Measurements from ENCODE around the gene CD6. TPM values are rescaled to one million over a fixed set of nuclear protein-coding genes. Genes with fewer than 3 reads are reported as not detected.

CD6 gene
- total and polyA plus RNA-seq, 8 donors, result 0.23 to 2.3 (median 1.0) TPM

- Histone ChIP-seq H3K9me3 (no peaks in the 10 kb centered on the region), H3K4me3 (no peak overlapping the region), H3K4me1 (no peaks in the 10 kb centered on the region), H3K27ac (no peak overlapping the region), H3K36me3 (no peaks in the 10 kb centered on the region), H3K27me3 (no peaks in the 10 kb centered on the region)
- FAIRE-seq, result no peak
- DNase-seq, result no peak
- no peak for ATAC-seq
- TF ChIP-seq, protein P1, sequence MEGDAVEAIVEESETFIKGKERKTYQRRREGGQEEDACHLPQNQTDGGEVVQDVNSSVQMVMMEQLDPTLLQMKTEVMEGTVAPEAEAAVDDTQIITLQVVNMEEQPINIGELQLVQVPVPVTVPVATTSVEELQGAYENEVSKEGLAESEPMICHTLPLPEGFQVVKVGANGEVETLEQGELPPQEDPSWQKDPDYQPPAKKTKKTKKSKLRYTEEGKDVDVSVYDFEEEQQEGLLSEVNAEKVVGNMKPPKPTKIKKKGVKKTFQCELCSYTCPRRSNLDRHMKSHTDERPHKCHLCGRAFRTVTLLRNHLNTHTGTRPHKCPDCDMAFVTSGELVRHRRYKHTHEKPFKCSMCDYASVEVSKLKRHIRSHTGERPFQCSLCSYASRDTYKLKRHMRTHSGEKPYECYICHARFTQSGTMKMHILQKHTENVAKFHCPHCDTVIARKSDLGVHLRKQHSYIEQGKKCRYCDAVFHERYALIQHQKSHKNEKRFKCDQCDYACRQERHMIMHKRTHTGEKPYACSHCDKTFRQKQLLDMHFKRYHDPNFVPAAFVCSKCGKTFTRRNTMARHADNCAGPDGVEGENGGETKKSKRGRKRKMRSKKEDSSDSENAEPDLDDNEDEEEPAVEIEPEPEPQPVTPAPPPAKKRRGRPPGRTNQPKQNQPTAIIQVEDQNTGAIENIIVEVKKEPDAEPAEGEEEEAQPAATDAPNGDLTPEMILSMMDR (IDR thresholded peaks at IDR 0.05), result no peak
- intact Hi-C loops (cut with DNase I), result no loop called here
- WGBS, 2 donors, result 75 to 82% methylated on average over 6 of the region's 6 CpGs
These were observed 81.7 kb downstream of the CD6 start for GRCh38 chr11:61053191-61053590.

DNA sequence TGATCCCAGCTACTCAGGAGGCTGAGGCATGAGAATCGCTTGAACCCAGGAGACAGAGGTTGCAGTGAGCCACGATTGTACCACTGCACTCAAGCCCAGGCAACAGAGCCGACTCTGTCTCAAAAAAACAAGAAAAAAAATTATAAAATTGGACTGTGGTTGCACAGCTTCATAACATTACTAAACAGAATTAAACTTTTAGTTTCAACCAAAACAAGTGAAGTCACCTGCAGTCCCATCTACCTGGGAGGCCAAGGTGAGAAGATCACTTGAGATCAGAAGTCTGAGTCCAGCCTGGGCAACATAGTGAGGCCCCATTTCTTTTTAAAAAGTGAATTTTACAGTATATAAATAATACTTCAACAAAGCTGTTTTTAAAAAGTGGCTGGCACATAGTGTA is 83.0 kb downstream of the CD6 start:
- WGBS, 2 donors, result 81% methylated on average over 3 of the region's 3 CpGs
- no peaks in the 10 kb centered on the region for H3K36me3 ChIP-seq
- no peaks in the 10 kb centered on the region for H3K9me3 ChIP-seq
- no peaks in the 10 kb centered on the region for H3K4me1 ChIP-seq
- FAIRE-seq (no peak), DNase-seq (no peak), ATAC-seq (no peak)
- TF ChIP-seq, protein P1 (IDR thresholded peaks at IDR 0.05), result no peak
- H3K27me3 ChIP-seq, result no peaks in the 10 kb centered on the region
- no peak overlapping the region for H3K27ac ChIP-seq
- H3K4me3 ChIP-seq, result no peak overlapping the region
- intact Hi-C loops (cut with DNase I), result no loop called here

GRCh38 chr11:61054927-61055562 is 83.6 kb downstream of the CD6 start:
- Histone ChIP-seq H3K4me3 (no peak overlapping the region), H3K27ac (no peak overlapping the region), H3K27me3 (no peaks in the 10 kb centered on the region), H3K4me1 (no peaks in the 10 kb centered on the region), H3K36me3 (no peaks in the 10 kb centered on the region), H3K9me3 (no peaks in the 10 kb centered on the region)
- intact Hi-C loops (cut with DNase I), result no loop called here
- TF ChIP-seq, protein P1 (IDR thresholded peaks at IDR 0.05), result no peak
- DNase-seq, result no peak
- WGBS, 2 donors, result 81 to 87% methylated on average over 16 of the region's 16 CpGs
- peak in 2 of 4 donors; percentile 15 to 39 for ATAC-seq
- FAIRE-seq, result no peak

GRCh38 chr11:61055776-61056175 is 84.3 kb downstream of the CD6 start:
- ATAC-seq, result no peak
- H3K36me3 ChIP-seq, result no peaks in the 10 kb centered on the region
- WGBS, 2 donors, result 90 to 93% methylated on average over 8 of the region's 8 CpGs
- intact Hi-C loops (cut with DNase I), result no loop called here
- no peak overlapping the region for H3K27ac ChIP-seq
- FAIRE-seq, result no peak
- DNase-seq, result no peak
- no peaks in the 10 kb centered on the region for H3K27me3 ChIP-seq
- H3K9me3 ChIP-seq, result no peaks in the 10 kb centered on the region
- H3K4me1 ChIP-seq, result no peaks in the 10 kb centered on the region
- TF ChIP-seq, protein P1 (IDR thresholded peaks at IDR 0.05), result no peak
- H3K4me3 ChIP-seq, result no peak overlapping the region

GRCh38 chr11:61056571-61056970 is 85.1 kb downstream of the CD6 start:
- H3K9me3 ChIP-seq, result no peaks in the 10 kb centered on the region
- DNase-seq (peak in 1 of 6 donors; percentile 16), ATAC-seq (peak in 3 of 4 donors; percentile 26 to 69 (median 59)), FAIRE-seq (no peak)
- no peaks in the 10 kb centered on the region for H3K27me3 ChIP-seq
- TF ChIP-seq, protein P1 (IDR thresholded peaks at IDR 0.05), result no peak
- intact Hi-C loops (cut with DNase I), result no loop called here
- H3K4me1 ChIP-seq, result no peaks in the 10 kb centered on the region
- no peak overlapping the region for H3K4me3 ChIP-seq
- H3K27ac ChIP-seq, result no peak overlapping the region
- 63 to 66% methylated on average over 6 of the region's 6 CpGs for WGBS, 2 donors
- no peaks in the 10 kb centered on the region for H3K36me3 ChIP-seq
